ENCODE measurements around the gene SEC23B.
"Not testable (repeated sequence)": the region's sequence is repeated elsewhere in the genome, so short reads cannot be mapped to it uniquely, and the experiment has no call there.

Gene SEC23B

GRCh38 chr20:18507218-18508191 lies at the start of gene SEC23B:
Gene SEC23B (plus strand): TSS chr20:18507940. CDS start chr20:18510836, 2,896 bp downstream.
- peak; percentile 95 for DNase-seq

- no peak for DNase-seq
Observed at GRCh38 chr20:18465536-18466200, 42.1 kb upstream of the SEC23B start.

- no peak for DNase-seq
Observed at GRCh38 chr20:18466574-18466893, 41.2 kb upstream of the SEC23B start.

DNA sequence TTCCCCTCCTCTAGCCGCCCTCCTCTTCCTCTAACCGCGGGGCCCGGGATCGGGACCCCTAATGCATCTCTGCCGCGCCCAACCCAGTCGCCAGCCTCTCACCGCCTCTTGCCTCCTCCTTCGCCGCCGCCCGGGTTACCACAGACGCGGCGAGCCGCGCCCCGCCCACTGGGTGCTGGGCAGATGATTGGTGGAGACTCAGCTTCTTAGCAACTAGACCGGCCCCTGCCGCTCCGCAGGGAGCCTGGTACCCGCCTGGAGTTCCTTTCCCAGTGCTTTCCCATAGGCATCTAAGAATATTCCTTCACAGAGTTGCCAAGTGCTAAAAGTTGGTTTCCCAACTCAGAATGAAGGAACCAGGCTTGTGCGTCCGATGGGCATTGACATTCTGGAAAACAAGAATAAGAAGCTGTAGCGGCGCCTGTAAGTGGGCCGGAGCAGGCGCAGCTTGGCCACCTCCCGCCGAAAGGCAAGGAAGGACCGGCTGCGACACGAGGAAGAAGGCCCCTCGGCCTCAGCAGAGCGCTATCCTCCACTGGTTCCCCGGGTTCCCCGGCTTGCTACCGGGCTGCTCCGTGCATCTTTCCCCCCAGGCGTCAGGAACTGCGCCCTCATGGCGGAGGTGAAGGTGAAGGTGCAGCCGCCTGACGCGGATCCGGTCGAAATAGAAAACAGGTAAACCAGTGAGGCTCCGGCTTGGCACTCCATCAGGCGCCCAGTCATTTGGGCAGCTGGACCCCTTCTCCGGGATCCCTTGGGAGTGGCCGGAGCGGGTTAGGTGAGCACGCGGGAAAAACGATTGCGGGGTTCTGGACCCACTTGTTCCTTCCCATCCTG lies 40.6 kb upstream of the SEC23B start, which contains the start of the genes DZANK1 and POLR3F:
Gene DZANK1 (minus strand): TSS at position 137 of the 837 bp plus-strand sequence. CDS start 1,672 bp downstream, outside the sequence.
Gene POLR3F (plus strand): TSS at position 497 of the 837 bp plus-strand sequence. CDS start 117 bp downstream, at position 614.
- DNase-seq = peak; percentile 88

GRCh38 chr20:18477218-18477617 lies 30.5 kb upstream of the SEC23B start:
- no peak for DNase-seq

GRCh38 chr20:18477821-18478220 lies 29.9 kb upstream of the SEC23B start:
- DNase-seq = no peak

- no peak for DNase-seq
Observed at GRCh38 chr20:18481596-18481995, 26.1 kb upstream of the SEC23B start.

- DNase-seq = no peak
Observed at GRCh38 chr20:18488301-18488700, 19.4 kb upstream of the SEC23B start.

DNA sequence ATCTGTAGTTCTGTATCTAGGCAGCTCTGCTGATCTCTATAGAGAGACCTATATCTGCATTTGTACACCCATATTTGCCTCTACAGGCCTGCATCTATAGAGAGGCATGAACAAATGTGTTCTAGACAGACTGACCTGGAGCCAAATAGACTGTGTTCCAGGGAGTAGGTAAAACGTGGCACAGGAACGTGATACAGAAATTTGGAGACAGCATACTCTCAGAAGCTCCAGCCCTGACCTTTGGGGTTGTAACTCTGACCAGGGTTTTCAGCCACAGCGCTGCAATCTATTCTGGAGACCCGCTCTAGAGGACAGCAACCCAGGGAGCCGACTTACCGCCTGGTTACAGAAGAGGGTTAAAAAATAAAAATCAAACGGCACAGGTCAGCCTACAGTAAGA lies 11.7 kb upstream of the SEC23B start:
- no peak for DNase-seq

- DNase-seq = peak; percentile 61
Observed at GRCh38 chr20:18496740-18497592, 10.8 kb upstream of the SEC23B start, which contains the start of gene RBBP9. Gene RBBP9 (minus strand): TSS chr20:18497225. CDS start chr20:18497167, 58 bp downstream.

GRCh38 chr20:18497603-18498002 lies 10.1 kb upstream of the SEC23B start:
- no peak for DNase-seq

DNA sequence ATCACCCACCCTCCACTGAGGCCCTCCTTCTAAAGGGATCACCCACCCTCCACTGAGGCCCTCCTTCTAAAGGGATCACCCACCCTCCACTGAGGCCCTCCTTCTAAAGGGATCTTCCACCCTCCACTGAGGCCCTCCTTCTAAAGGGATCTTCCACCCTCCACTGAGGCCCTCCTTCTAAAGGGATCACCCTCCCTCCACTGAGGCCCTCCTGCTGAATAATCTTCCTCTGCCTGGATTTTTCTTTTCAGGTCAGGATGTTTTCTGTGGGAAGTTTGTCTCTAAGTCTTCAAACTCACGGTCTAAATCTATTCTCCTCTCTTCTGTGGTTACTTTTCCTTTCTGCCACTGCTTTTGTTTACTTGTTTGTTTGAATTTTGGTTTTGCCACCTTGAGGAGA lies 6.1 kb upstream of the SEC23B start:
- not testable (repeated sequence) for DNase-seq

GRCh38 chr20:18504479-18505060 lies 3.2 kb upstream of the SEC23B start:
- DNase-seq = no peak

- DNase-seq = no peak
Observed at GRCh38 chr20:18506744-18507143, 996 bp upstream of the SEC23B start.

- DNase-seq = no peak
Observed at GRCh38 chr20:18511571-18511970, 3.8 kb downstream of the SEC23B start.

GRCh38 chr20:18513208-18513607 lies 5.5 kb downstream of the SEC23B start:
- DNase-seq = peak; percentile 21

- DNase-seq = no peak
Observed at GRCh38 chr20:18514127-18514526, 6.4 kb downstream of the SEC23B start.

DNA sequence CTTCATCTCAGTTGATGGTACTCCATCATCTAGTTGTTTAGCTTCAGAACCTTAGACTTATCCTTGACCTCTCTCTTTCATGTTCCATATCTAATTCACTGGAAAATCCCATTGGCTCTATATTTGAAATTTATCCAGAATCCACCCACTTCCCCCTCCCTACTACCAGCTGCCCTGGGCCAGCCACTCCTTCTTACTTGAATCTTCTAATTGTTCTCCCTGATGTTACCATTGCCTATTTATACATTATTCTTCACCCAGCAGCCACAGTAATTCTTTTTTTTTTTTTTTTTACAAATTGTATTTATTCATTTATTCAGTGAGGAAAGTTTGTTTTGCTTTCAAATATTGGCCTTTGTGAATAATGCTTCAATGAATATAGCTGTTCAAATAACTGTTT lies 8.2 kb downstream of the SEC23B start:
- no peak for DNase-seq

GRCh38 chr20:18522066-18522465 lies 14.3 kb downstream of the SEC23B start:
- not testable (repeated sequence) for DNase-seq

GRCh38 chr20:18523066-18523465 lies 15.3 kb downstream of the SEC23B start:
- no peak for DNase-seq

- DNase-seq = no peak
Observed at GRCh38 chr20:18524646-18525045, 16.9 kb downstream of the SEC23B start.
